Natural killer cell (primary cell): ENCODE results near the gene C5orf58. TPM values are rescaled to one million over a fixed set of nuclear protein-coding genes. Genes with fewer than 3 reads are reported as not detected.
"Not testable (repeated sequence)": the region's sequence is repeated elsewhere in the genome, so short reads cannot be mapped to it uniquely, and the experiment has no call there.

Source experiments
- ATAC-seq, 3 donors: fragments of 150-1000 bp in 2 of 3; fragments of 200-7000 bp in 1 of 3; cut with Tn5 transposase; 1 replicate in 1 of 3; 2 replicates in 2 of 3; pipeline ENCODE4 v1.10.0; 2021; ENCODE audit warnings: mild to moderate bottlenecking in 2 of 3, moderate library complexity in 2 of 3
- DNase-seq, 2 donors: peaks; one replicate each; pipeline versions ENCODE4 v3.0.0 to v3.0.0-alpha.2; 2013 to 2021; ENCODE audit warnings: mixed read lengths in 1 of 2
- H3K27ac ChIP-seq: one replicate; pipeline ENCODE4 v1.5.1; 2013; ENCODE audit warnings: mild to moderate bottlenecking, low read length
- H3K27me3 ChIP-seq: one replicate; pipeline ENCODE4 v1.6.1; 2013; ENCODE audit warnings: low read length; ENCODE audit not compliant: control insufficient read depth, insufficient read depth
- H3K36me3 ChIP-seq: one replicate; pipeline ENCODE4 v1.6.1; 2013; ENCODE audit warnings: low read length; ENCODE audit not compliant: control insufficient read depth, insufficient read depth
- H3K4me1 ChIP-seq: one replicate; pipeline ENCODE4 v1.6.1; 2013; ENCODE audit warnings: low read length; ENCODE audit not compliant: control insufficient read depth, insufficient read depth
- H3K4me3 ChIP-seq: one replicate; pipeline ENCODE4 v1.5.1; 2013; ENCODE audit warnings: low read length
- H3K9me3 ChIP-seq: one replicate; pipeline ENCODE4 v1.6.1; 2013; ENCODE audit warnings: low read length; ENCODE audit not compliant: control insufficient read depth, insufficient read depth
- H3K27ac Mint-ChIP-seq, 2 donors: one replicate each; pipeline ENCODE4 v1.8.0; 2022; ENCODE audit warnings: mild to moderate bottlenecking in 2 of 2, mixed read lengths in 2 of 2, moderate library complexity in 1 of 2
- H3K27me3 Mint-ChIP-seq, 2 donors: one replicate each; pipeline ENCODE4 v1.8.0; 2022; ENCODE audit warnings: low read depth in 2 of 2, mixed read lengths in 2 of 2
- H3K36me3 Mint-ChIP-seq: one replicate; pipeline ENCODE4 v1.8.0; 2022; ENCODE audit warnings: mixed read lengths
- H3K4me1 Mint-ChIP-seq, 2 donors: one replicate each; pipeline ENCODE4 v1.8.0; 2022; ENCODE audit warnings: mixed read lengths in 2 of 2
- H3K4me3 Mint-ChIP-seq: one replicate; pipeline ENCODE4 v1.8.0; 2022; ENCODE audit warnings: mild to moderate bottlenecking, moderate library complexity, mixed read lengths
- H3K9me3 Mint-ChIP-seq, 2 donors: one replicate each; pipeline ENCODE4 v1.8.0; 2022; ENCODE audit warnings: mixed read lengths in 2 of 2
- WGBS: methylation state at CpG from one replicate; pipeline ENCODE4 v1.1.7; 2013; ENCODE audit warnings: missing lambda C conversion rate; ENCODE audit not compliant: insufficient coverage; 5-methylcytosine and 5-hydroxymethylcytosine counted together
- intact Hi-C: fragments of 100-400 bp; cut with micrococcal nuclease; formaldehyde crosslinking; loops from one replicate; pipeline ENCODE4 v1.14.2; 2022
- total RNA-seq, 4 donors: library from RNA; stranded (reverse); fragments of 120-200 nt in 1 of 4; gene quantifications; one replicate each; pipeline versions ENCODE4 v1.2.3 to v1.2.4, GENCODE V29; 2013 to 2022
- TF ChIP-seq, protein P1 (sequence below): fragments of 200-600 bp; IDR thresholded peaks from one replicate; pipeline ENCODE4 v1.8.0; 2022; ENCODE audit warnings: antibody characterized with exemption

The C5orf58 gene
- total RNA-seq, 3 donors from 2014 or later (not counting 1 experiment from before 2014, with no cell fraction given): not detected

DNA sequence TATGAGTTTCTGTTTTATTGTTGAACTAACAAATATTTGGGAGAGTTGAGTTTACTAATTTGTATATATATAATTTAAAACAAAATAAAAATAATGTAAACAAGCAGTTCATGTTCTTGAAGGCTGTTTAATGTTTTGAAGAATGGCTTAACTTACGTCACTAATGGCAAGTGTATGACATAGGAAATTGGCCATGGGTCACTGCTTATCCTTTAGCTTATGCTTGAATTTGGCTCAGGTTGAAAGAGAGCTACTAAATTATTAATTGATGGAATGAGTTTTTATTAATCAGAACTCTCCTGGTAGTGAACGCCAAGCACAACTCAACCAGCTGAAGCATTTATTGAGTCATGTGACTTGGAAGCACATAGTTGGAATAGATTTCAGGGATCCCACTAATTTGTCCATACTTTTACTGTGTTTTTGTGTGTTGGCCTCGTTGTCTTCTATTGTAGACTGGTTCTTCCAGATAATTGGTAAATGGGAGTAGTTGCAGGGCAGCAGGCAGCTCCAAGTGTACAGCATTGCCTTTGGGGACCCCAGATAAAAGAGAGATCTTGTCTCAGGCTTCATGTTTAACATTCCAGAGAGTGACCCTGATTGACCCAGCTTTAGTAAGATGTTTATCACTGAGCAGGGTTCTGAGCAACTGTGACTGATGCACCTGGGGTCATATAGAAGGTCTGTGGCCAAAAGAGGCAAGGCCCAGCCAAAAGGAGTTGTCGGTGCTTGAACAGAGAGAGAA lies 13.5 kb downstream of the C5orf58 start:
- Mint-ChIP-seq H3K27me3 (no peaks in the 10 kb centered on the region), H3K9me3 (no peaks in the 10 kb centered on the region), H3K27ac (peak overlapping the region; percentile 47 to 58), H3K4me1 (peaks cover 16 to 20% of the 10 kb centered on the region in 2 donors), H3K36me3 (peaks cover 40% of the 10 kb centered on the region), H3K4me3 (no peak overlapping the region)
- peaks cover 4% of the 10 kb centered on the region for H3K4me1 ChIP-seq
- 98% methylated on average over 4 of the region's 4 CpGs for WGBS
- ATAC-seq: no peak
- H3K27me3 ChIP-seq: no peaks in the 10 kb centered on the region
- H3K9me3 ChIP-seq: no peaks in the 10 kb centered on the region
- DNase-seq: no peak
- TF ChIP-seq, protein P1, sequence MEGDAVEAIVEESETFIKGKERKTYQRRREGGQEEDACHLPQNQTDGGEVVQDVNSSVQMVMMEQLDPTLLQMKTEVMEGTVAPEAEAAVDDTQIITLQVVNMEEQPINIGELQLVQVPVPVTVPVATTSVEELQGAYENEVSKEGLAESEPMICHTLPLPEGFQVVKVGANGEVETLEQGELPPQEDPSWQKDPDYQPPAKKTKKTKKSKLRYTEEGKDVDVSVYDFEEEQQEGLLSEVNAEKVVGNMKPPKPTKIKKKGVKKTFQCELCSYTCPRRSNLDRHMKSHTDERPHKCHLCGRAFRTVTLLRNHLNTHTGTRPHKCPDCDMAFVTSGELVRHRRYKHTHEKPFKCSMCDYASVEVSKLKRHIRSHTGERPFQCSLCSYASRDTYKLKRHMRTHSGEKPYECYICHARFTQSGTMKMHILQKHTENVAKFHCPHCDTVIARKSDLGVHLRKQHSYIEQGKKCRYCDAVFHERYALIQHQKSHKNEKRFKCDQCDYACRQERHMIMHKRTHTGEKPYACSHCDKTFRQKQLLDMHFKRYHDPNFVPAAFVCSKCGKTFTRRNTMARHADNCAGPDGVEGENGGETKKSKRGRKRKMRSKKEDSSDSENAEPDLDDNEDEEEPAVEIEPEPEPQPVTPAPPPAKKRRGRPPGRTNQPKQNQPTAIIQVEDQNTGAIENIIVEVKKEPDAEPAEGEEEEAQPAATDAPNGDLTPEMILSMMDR: no peak
- no peak overlapping the region for H3K27ac ChIP-seq
- H3K36me3 ChIP-seq: peaks cover 57% of the 10 kb centered on the region
- intact Hi-C loops: no loop called here
- H3K4me3 ChIP-seq: no peak overlapping the region

DNA sequence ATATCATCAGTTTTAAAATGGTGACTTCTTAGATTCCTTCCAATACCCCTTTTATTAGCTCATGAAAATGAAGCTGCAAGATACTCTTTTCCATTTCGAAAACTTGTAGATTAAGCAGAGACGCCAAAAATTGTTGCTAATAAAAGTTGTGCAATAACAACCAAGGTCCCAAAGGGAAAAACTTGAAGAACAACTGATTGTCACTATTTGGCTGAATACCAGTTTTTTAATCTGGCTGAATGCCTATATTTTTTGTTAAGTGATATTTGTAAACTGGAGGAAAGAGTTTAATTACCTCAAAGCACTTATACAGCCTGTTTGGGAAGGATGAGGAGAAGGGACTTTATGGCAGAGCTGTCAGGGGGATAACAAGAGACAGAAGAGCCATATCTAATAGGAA lies 14.6 kb downstream of the C5orf58 start:
- intact Hi-C loops: no loop called here
- H3K27ac ChIP-seq: no peak overlapping the region
- peak overlapping the region; percentile 73 to 74 for H3K27ac Mint-ChIP-seq
- no peaks in the 10 kb centered on the region for H3K27me3 Mint-ChIP-seq
- no peak for DNase-seq
- no peak overlapping the region for H3K4me3 Mint-ChIP-seq
- H3K4me1 Mint-ChIP-seq: peaks cover 20% of the 10 kb centered on the region in 2 donors
- H3K36me3 Mint-ChIP-seq: peaks cover 51% of the 10 kb centered on the region
- no peaks in the 10 kb centered on the region for H3K27me3 ChIP-seq
- no peak overlapping the region for H3K4me3 ChIP-seq
- no peaks in the 10 kb centered on the region for H3K9me3 Mint-ChIP-seq
- H3K9me3 ChIP-seq: no peaks in the 10 kb centered on the region
- no peak for ATAC-seq
- WGBS: 98% methylated on average over 2 of the region's 2 CpGs
- peaks cover 68% of the 10 kb centered on the region for H3K36me3 ChIP-seq
- peaks cover 4% of the 10 kb centered on the region for H3K4me1 ChIP-seq
- TF ChIP-seq, protein P1: no peak

DNA sequence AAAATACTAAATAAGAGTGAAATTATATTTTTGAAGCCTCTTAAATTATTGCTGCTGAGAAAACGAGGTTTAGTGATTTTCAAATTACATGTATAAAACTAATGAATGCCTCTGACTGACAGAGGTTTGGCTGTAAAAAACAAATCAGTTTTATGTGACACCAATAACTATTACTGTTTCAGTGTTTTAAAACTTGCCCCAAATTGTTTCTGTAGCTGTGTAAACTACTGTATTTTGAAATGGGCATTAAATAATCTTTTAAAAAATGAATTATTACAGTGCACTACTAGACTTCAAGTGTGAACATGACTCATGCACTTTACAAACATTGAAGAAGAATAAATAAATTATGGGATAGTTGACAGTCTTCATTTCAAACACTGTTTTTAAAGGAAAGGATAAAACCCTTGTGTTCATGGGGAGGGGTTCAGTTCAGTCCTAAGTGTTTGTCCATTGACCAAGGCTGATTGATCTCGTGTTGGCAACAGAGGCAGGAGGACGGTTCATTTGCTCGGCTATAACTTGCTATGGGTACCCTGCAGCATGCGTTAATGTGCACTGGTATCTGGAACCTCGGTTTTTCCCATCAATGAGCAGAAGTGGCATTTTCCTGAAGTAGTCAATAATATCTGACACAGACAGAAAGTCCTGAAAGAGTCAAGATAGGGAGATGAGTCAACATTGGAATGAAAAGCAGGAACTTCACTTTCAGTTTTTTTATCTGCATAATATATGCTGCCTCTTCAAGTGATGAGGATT lies 15.6 kb downstream of the C5orf58 start:
- Mint-ChIP-seq H3K27ac (peak overlapping the region; percentile 73 to 74), H3K36me3 (peaks cover 54% of the 10 kb centered on the region), H3K4me1 (peaks cover 20 to 21% of the 10 kb centered on the region in 2 donors), H3K27me3 (no peaks in the 10 kb centered on the region), H3K9me3 (no peaks in the 10 kb centered on the region), H3K4me3 (no peak overlapping the region)
- no peak for DNase-seq
- peaks cover 77% of the 10 kb centered on the region for H3K36me3 ChIP-seq
- ATAC-seq: no peak
- 90% methylated on average over 5 of the region's 6 CpGs for WGBS
- H3K27me3 ChIP-seq: no peaks in the 10 kb centered on the region
- no peak overlapping the region for H3K27ac ChIP-seq
- no peaks in the 10 kb centered on the region for H3K9me3 ChIP-seq
- TF ChIP-seq, protein P1: no peak
- intact Hi-C loops: no loop called here
- no peak overlapping the region for H3K4me3 ChIP-seq
- peaks cover 4% of the 10 kb centered on the region for H3K4me1 ChIP-seq

DNA sequence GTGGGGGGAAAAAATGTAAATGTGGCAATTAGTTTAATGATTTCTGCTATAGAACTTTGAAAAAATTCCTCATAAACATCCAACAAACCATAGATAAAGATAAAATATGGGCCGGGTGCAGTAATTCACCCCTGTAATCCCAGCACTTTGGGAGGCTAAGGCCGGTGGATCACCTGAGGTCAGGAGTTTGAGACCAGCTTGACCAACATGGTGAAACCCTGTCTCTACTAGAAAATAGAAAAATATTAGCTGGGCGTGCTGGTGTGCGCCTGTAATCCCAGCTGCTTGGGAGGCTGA lies 16.1 kb downstream of the C5orf58 start:
- Mint-ChIP-seq H3K4me1 (peaks cover 26% of the 10 kb centered on the region in 2 donors), H3K27ac (peak overlapping the region; percentile 73 to 74), H3K36me3 (peaks cover 54% of the 10 kb centered on the region)
- H3K4me3 ChIP-seq, H3K9me3 ChIP-seq, DNase-seq, H3K4me3 Mint-ChIP-seq, ATAC-seq, H3K9me3 Mint-ChIP-seq, H3K27me3 ChIP-seq, intact Hi-C loops, H3K27me3 Mint-ChIP-seq, H3K27ac ChIP-seq, H3K4me1 ChIP-seq: not testable (repeated sequence)
- H3K36me3 ChIP-seq: peaks cover 83% of the 10 kb centered on the region
- WGBS: 97% methylated on average over 4 of the region's 4 CpGs
